Stimulated activated CD4-positive, alpha-beta T cell treated with anti-CD3 and anti-CD28 coated beads, TNF-alpha, amount 100 ng/mL, for 1 hour (primary cell): ENCODE measurements around the gene PTPRN2.
"Not testable (repeated sequence)": the region's sequence is repeated elsewhere in the genome, so short reads cannot be mapped to it uniquely, and the experiment has no call there.

ENCODE experiments used
- DNase-seq, 3 donors: peaks; one replicate each; pipeline ENCODE4 v3.0.0-alpha.2; 2020; ENCODE audit warnings: low read depth in 3 of 3, low spot score in 1 of 3

PTPRN2 gene

GRCh38 chr7:158354861-158355260 lies 232.8 kb downstream of the PTPRN2 start:
- no peak for DNase-seq

DNA sequence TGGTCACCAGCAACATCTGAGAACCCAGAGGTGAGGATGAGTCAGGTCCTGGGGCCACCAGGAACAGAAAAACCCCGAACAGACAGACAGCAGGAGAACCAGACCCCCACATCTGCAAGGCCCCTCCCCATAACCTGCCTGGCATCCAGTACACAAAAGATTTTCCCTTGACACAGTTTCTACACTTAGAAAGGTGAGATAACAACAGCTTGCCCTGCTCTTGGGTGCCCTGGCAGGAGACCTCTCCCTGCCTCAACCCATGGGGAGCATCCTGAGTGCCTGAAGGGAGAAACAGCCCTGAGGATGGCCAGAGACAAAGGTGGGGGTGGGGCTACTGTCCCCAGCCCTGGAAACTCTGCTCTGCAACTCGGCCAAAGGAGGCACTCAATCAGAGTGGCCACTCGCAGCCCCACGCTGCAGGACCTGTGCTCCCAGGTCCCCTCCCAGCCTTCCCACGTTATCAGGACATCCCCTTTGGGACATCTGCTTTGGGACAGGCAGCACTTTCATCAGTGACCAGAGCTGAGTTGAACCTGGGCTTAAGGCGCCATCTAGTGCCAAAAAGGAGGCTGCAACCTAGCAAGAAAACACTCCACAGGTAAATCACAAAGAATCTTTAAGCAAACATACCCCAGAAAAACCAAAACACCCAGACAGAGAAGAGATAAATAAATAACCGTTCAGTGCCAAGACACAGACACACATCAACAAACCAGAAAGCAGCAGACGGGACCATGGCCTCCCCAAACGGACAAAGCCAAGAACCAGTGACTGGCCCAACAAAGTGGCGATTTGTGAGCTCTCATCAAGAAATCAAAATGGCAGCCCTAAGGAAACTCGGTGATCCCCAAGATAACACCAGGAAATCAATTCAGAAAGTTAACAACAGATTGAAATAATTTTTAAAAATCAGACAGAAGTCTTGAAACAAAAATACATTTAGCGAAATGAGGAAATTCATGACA lies 233.7 kb downstream of the PTPRN2 start:
- DNase-seq = no peak

DNA sequence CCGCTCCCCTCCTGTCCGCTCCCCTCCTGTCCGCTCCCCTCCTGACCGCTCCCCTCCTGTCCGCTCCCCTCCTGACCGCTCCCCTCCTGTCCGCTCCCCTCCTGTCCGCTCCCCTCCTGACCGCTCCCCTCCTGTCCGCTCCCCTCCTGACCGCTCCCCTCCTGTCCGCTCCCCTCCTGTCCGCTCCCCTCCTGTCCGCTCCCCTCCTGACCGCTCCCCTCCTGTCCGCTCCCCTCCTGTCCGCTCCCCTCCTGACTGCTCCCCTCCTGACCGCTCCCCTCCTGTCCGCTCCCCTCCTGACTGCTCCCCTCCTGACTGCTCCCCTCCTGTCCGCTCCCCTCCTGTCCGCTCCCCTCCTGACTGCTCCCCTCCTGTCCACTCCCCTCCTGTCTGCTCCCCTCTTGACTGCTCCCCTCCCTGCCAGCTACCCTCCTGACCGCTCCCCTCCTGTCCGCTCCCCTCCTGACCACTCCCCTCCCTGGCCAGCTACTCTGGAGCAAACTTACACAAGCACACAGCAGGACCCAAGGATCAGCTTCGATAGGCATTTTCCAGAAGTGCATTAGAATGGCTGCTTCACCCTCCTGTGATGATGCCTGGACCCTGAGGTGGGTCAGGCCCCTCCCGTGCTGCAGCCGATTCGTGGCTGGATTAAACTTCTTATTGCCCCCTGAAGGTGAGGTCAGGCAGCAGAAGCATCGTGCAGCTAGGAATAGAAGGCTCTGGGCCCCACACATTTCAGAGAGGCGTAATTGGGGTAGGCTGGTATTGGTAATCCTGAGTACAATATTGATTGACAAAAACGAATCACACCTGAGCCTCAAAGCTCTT lies 235.5 kb downstream of the PTPRN2 start:
- not testable (repeated sequence) for DNase-seq

DNA sequence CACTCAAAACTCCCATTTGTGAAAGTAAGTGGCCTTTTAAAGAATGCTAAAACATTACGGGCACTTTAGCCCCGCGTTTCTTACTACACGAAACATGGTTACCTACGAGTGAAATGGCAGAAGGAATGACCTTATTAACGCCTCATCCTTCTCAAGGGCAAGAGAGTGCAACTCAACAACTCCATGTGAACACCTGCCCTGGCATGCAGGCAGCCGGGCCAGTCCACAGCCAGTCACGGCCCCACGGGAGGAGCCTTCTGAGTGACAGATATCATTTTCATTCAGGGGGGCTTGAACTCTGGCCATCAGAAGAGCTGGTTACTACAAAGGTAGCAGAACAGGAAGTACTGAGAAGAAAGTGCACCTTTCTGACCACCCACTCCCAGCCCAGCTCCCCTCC lies 236.1 kb downstream of the PTPRN2 start:
- DNase-seq = no peak

DNA sequence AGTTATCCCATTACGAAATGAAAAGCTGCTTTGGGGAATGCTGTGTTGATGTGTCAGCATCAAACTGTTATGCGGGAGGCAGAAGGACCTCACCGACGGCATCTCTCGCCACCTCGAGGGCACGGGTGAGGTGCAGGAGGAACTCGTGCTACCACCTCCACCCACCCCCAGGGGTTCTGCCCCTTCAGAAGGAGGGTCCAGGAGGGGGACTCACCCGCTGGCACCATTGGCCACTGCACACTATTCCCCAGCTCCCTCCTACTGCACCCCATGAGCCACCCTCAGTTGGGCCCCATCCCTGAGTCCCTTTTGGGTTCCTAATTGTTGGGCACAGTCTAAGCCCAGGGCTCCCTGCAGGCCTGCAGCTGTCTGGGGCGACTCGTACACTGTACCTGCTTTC lies 236.6 kb downstream of the PTPRN2 start:
- DNase-seq = no peak

DNA sequence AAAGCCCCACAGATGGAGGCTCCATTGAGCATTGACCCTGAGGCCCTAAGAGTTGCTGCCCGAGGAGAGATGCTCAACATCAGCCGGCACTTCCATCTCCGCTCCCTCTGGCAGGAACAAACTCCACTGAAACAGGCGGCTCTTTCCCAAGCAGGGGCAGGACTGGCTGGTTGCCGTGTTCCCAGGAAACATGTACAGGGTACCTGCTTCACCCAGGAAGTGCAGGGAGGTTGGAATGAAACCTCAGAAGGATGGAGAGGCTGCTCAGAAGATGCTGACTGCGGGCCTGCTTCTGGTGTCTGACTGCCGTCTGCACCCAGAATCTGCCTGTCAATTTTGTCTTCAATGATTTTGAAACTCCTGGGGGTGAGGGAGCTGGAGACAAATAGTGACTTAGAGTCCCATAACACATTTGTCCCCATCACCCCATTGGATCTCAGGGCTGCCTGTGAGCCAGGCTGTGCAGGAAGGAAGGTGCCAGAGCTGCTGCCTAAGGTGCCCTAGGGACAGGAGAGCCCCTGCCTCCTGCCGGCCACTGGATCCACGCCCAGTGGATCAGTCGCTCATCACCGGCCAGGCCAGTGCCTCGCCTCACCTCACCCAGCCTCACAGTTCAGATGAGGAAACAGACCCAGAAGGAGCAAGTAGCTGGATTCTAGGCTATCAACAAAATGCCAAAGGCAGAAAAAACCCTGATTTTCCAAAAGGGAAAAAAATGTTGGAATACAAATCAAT lies 237.3 kb downstream of the PTPRN2 start:
- no peak for DNase-seq

DNA sequence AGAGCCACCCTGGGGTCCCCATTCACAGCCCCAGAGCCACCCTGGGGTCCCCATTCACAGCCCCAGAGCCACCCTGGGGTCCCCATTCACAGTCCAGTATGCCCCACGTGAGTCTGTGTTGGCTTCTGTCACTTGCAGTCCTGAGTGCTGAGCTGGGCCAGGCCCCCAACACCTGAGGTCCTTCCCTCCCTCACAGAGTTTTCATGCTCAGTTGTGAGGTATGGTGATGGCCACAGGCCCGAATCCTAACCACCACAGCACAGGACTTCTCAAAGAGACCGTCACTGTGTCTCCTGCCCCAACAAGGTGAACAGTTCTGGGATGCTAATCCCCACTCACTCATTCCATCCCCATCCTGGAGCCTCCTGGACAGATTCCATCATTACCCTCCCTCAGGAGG lies 239.2 kb downstream of the PTPRN2 start:
- no peak for DNase-seq

DNA sequence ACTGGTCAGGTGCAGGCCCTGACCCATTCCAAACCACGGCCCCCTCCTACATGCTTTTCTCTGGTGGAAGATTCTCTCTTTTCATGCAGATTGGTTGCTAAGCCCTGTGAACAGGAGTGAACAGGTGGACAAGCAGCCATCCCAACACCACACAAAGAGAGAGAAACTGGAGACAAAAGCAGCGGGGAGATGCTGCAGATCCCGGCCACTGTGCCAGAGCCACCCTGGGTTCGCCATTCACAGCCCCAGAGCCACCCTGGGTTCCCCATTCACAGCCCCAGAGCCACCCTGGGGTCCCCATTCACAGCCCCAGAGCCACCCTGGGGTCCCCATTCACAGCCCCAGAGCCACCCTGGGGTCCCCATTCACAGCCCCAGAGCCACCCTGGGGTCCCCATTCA lies 239.6 kb downstream of the PTPRN2 start:
- DNase-seq = not testable (repeated sequence)

- DNase-seq = no peak
Measured at GRCh38 chr7:158345731-158346130, 241.9 kb downstream of the PTPRN2 start.

- DNase-seq = no peak
Measured at GRCh38 chr7:158344706-158345300, 242.8 kb downstream of the PTPRN2 start.

DNA sequence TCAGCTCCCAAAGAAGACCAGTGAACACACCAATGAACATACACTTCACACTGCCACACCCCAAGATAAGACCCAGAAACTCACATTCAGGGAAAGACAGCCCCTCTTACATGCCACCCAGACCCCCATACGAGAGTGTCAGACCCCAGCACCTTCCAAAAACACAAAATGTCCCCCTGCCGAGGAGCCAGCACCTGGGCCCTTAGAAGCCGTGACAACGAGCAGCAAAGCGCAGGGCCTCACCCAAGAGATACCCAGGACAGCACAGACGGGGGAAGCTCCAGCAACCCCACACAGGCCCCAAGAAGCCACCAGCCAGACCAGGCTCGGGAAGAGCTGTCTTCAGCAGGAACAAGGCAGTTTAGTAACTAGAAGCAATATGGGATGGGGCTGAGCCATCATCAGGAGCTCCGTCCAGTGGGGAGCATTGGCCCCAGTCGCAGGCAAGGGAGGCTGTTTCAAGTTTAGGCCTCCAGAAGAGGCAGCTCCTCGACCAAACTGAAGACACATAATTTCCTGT lies 243.6 kb downstream of the PTPRN2 start:
- no peak for DNase-seq

- DNase-seq = no peak
Measured at GRCh38 chr7:158343526-158343925, 244.1 kb downstream of the PTPRN2 start.

- DNase-seq = not testable (repeated sequence)
Measured at GRCh38 chr7:158341097-158341496, 246.5 kb downstream of the PTPRN2 start.

GRCh38 chr7:158336952-158337351 lies 250.7 kb downstream of the PTPRN2 start:
- not testable (repeated sequence) for DNase-seq

DNA sequence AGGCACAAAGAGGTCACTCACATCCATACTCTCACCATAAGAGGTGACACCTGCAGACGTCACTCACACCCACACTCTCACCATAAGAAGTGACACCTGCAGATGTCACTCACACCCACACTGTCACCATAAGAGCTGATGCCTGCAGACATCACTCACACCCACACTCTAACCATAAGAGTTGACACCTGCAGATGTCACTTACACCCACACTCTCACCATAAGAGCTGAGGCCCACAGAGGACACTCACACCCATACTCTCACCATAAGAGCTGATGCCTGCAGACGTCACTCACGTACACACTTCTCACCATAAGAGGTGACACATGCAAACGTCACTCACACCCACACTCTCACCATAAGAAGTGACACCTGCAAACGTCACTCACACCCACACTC lies 255.1 kb downstream of the PTPRN2 start:
- DNase-seq = not testable (repeated sequence)

- not testable (repeated sequence) for DNase-seq
Measured at GRCh38 chr7:158331826-158332450, 255.7 kb downstream of the PTPRN2 start.

DNA sequence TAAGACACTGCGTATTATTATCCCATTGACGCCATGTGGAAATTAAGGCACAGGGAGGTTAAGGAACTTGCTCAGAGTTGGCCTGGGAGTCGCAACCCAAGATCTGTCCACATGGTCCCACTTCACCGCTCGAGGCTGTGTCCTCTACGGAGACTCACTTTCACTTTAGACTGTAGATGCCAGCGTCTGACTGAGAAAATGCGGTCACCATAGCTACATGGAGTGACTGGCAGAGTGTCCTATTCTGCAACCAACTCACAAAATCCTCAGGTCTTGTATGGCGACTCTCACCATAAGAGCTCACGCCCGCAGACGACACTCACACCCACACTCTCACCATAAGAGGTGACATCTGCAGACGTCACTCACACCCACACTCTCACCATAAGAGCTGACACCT lies 257.9 kb downstream of the PTPRN2 start:
- DNase-seq = no peak

GRCh38 chr7:158329014-158329610 lies 258.5 kb downstream of the PTPRN2 start:
- no peak for DNase-seq

GRCh38 chr7:158328376-158329013 lies 259.1 kb downstream of the PTPRN2 start:
- DNase-seq = no peak
